NCI-H460 (cell line): Measurements from ENCODE around the gene MRPL28. TPM values are rescaled to one million over a fixed set of nuclear protein-coding genes. Genes with fewer than 3 reads are reported as not detected.
A peak's percentile ranks its signal among the peaks of the same experiment; 100 is the strongest.
"Not testable (repeated sequence)": the region's sequence is repeated elsewhere in the genome, so short reads cannot be mapped to it uniquely, and the experiment has no call there.

Experiments used
- DNase-seq: peaks from one replicate; pipeline ENCODE4 v3.0.0-alpha.2; 2016; ENCODE audit warnings: low read depth; ENCODE audit errors: extremely low read depth
- total RNA-seq: library from RNA; depleted of rRNA; stranded (reverse); fragments of >200 nt; shearing (Covaris generic); gene quantifications from 2 replicates; pipeline ENCODE4 v1.2.3, GENCODE V29; 2014

MRPL28 gene
- total RNA-seq, 1 experiment from 2014 or later: 100 TPM

DNA sequence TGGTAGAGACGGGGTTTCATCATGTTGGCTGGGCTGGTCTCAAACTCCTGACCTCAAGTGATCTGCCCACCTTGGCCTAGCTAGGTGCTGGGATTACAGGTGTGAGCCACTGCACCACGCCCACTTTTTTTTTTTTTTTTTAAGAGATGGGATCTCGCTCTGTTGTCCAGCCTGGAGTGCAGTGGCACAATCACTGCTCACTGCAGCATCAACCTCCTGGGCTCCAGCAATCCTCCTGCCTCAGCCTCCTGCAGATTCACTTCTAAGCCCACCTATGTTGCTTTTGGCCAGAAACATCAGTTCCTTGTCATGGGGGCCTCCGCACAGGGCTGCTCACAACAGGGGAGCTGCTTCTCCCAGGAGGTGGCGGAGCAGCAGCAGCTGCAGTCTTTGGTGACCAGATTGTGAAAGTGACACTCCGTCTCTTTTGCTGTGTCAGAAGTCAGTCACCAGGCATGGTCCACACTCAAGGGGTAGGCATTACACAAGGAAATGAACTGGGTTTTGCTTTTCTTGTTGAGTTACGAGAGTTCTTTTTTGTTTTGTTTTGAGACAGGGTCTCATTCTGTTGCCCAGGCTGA is 22.2 kb upstream of the MRPL28 start:
- no peak for DNase-seq

DNA sequence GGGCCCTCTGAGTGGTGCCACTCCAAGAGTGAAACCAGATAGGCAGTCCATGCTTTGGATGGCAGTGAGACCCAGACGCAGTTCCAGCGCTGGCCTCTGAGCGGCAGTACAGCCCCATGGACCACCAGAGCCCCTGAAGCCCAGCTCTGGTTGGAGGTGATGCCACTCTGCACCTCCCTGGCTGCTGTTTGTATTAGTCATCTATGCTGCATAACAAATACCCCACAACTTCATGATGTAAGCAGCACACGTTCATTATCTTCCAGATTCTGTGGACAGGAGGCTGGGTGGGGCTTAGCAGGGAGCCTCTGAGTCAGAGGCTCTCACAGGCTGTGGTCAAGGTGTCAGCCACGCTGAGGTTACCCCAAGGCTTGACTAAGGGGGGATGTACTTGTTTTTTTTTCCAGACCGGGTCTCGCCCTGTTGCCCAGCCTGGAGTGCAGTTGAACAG is 21.6 kb upstream of the MRPL28 start:
- peak; percentile 59 for DNase-seq

DNA sequence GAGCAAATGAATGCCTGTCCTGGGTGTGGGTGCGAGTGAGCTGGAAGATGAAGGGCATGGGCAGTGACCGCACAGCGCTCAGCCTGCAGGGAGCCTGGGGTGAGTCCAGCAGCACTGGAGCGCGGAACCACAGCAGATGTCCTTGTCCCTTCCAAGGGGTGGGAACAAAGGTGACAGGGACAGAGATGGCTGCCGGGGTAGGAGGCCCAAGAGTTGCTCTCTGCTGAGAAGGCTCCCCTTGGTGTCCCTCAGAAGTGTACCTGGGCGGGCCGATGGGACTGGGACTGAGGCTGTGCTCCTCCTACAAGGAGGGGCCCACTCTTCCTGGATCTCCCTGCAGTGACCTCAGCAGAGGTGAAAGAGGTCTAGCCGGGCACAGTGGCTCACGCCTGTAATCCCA is 19.0 kb upstream of the MRPL28 start:
- no peak for DNase-seq

DNA sequence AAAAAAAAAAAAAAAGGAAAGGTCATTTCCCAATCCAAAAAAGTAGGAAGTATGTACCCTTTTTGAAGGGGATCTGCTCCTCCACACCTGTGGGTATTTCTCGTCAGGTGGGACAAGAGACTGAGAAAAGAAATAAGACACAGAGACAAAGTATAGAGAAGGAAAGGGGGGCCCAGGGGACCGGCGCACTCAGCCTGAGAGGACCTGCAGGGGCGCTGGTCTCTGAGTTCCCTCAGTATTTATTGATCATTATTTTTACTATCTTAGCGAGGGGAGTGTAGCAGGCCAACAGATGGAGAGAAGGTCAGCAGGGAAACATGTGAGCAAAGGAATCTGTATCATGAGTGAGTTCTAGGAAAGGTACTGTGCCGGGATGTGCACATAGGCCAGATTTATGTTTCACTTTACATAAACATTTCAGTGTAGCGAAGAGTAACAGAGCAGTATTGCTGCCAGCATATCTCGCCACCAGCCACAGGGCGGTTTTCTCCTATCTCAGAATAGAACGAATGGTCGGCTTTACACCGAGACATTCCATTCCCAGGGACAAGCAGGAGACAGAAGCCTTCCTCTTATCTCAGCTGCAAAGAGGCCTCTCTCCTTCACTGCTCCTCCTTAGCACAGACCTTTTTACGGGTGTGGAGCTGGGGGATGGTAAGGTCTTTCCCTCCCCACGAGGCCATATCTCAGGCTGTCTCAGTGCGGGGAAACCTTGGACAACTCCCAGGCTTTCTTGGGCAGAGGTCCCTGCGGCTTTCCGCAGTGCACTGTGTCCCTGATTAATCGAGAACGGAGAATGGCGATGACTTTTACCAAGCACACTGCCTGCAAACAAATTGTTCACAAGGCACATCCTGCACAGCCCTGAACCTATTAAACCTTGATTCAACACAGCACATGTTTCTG is 17.7 kb upstream of the MRPL28 start:
- not testable (repeated sequence) for DNase-seq

DNA sequence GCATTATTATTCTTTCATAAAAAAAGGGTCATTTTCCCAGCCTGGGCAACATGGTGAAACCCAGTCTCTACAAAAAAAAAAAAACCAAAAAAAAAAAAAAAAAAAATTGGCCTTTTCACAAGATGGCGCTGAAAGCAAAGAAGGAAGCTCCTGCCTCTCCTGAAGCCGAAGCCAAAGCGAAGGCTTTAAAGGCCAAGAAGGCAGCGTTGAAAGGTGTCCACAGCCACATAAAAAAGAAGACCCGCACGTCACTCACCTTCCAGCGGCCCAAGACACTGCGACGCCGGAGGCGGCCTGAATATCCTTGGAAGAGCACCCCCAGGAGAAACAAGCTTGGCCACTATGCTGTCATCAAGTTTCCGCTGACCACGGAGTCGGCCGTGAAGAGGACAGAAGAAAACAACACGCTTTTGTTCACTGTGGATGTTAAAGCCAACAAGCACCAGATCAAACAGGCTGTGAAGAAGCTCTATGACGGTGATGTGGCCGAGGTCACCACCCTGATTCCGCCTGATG is 16.4 kb upstream of the MRPL28 start:
- DNase-seq: no peak

DNA sequence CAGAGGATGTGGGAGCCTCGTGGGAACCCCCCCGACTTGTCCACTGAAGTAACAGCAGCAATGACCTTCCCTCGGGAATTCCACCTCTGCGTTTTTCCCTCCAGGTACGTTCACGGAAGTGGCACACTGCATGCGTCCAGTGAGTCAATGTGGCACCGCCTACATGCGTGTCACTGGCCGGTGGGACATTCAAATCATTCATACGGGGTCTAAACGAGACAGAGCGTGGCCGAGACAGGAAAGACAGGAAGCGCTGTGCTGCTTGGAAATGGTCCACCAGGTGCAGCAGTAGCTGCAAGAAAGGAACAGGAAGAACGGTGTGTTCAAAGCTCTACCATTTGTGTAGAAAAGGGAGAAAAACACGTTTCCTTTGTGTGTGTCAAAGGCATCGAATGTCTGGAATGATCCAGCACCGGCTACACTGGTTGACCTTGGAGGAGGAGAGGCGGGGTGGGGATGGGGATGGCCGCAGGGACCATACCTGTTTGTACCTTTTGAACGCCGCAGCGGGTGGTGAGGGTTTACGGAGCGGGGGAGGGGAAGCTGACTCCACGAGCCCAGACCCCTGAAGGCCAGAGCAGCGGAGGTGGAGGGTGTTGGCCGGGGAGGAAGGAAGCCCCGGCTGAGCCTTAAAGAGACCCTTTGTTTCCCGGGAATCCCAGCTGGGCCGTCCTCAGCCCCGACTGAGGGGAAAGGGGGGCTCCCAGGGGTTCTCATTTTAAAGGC is 13.2 kb upstream of the MRPL28 start:
- no peak for DNase-seq

DNA sequence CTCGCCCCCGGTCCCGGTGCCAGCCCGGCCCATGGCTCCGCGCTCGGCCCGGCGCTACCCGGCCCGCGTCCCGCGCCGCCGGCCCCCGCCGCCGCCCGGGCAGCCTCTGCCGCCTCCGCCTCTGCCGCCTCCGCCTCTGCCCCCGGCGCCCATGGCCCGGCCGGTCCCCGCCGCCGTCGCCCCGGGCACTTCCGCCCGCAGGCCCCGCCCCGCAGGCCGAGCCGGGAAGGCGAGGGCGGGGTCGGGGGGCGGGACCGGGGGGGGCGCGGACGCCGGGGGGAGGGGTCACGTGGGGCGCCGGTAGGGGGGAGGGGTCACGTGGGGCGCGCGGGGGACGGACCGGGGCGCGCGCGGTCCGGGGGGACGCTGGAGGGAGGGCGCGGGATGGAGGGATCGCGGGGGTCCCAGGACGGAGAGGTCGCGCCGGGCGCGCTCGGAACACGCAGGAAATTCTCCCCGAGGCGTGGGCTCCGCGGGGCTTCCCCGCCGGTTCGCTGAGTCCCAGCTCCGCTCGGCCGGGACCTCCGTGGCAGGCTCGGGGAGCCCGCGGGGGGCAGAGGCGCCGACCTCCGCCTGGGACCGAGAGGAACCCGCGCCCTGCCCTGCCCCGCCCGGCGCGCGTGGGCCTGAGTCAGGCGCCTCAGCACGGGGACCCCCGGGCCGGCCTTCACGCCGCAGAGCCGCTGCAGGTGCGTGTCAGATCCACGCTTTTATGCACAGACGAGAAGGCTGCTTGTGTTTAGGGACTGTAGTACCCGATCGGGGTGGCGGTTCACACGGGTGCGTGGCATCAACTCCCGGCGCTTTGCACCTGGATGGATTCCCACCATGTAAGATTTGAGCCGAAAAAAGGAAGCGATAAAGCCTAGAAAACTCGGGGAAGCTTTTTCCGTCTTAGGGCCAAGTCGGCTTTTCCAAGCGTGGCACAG is 11.7 kb upstream of the MRPL28 start, which contains the start of gene PGAP6:
Gene PGAP6 (minus strand): TSS at position 190 of the 929 bp plus-strand sequence. CDS start 157 bp downstream, at position 33.
- DNase-seq: no peak

DNA sequence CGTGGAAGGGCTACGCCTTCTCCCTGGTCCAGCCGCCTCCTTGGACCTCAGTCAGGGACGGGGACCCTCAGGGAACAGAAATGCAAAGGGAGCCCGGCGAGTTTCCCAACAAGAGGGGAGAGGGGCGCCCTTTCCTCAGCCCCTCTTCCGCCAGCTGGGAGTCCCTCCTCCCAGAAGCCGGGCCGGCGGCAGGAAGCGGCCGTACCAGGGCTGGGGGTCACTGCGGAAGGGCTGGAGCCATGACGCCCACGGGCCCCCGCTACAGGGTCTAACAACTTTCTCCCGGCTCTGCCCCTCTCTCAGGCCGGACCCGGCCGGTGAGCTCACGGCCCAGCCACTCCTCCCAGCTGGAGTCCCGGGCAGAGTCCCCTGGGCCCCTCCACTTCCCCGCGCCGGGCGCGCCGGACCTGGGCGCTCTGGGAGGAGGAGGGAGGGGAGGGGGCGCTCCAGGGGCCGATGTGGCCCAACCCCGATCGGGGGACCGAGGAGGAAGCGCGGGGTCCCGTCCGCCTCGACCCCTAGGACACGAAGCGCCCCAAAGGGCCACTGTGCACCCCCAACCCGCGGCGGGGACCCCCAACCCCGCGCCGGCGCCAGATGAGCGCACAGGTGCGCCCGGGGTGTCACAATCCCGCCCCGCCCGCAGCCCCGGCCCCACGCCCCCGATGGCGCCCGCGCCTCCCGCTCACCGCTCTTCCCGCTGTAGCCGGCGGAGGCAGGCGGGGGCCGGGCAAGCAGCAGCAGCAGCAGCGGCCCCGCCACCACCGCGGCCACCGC is 10.9 kb upstream of the MRPL28 start:
- no peak for DNase-seq

DNA sequence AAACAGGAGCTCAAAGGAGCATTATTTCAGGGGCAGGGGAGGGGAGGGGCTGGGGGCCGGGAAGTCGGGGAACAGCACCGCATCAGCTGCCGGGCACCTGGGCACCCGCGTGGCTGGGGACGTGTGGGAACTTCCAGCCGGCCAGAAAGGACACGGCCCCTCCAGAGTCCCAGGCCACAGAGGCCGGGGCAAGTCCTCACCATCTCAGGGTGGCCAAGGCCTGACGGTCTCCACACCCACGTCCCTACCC is 10.3 kb upstream of the MRPL28 start:
- DNase-seq: no peak

DNA sequence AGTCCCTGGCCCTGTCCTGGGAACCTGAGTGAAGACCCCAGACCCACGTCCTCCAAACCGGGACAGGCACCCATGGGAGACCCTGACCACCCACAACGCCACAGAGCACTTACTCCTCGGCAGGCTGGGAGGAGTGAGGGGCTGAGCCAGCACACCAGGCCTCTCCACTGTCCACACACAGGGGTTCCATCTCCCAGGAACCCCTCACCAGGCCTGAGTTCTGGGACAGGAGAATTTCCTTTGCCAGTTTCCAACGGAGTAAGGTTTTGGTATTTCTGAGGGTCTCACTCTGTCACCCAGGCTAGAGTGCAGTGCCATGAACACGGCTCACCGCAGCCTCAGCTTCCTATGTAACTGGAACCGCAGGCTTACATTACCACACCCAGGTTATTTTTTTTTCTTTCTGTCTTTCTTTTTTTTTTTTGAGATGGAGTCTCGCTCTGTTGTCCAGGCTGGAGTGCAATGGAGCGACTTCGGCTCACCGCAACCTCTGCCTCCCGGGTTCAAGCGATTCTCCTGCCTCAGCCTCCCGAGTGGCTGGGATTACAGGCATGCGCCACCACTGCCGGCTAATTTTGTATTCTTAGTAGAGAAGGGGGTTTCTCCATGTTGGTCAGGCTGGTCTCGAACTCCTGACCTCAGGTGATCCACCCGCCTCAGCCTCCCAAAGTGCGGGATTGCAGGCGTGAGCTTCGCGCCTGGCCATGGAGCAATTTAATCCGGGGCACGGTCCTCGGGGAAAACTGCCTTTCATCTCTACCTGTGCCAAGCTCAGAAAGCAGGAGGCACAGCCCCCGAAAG is 9.8 kb upstream of the MRPL28 start:
- DNase-seq: no peak

DNA sequence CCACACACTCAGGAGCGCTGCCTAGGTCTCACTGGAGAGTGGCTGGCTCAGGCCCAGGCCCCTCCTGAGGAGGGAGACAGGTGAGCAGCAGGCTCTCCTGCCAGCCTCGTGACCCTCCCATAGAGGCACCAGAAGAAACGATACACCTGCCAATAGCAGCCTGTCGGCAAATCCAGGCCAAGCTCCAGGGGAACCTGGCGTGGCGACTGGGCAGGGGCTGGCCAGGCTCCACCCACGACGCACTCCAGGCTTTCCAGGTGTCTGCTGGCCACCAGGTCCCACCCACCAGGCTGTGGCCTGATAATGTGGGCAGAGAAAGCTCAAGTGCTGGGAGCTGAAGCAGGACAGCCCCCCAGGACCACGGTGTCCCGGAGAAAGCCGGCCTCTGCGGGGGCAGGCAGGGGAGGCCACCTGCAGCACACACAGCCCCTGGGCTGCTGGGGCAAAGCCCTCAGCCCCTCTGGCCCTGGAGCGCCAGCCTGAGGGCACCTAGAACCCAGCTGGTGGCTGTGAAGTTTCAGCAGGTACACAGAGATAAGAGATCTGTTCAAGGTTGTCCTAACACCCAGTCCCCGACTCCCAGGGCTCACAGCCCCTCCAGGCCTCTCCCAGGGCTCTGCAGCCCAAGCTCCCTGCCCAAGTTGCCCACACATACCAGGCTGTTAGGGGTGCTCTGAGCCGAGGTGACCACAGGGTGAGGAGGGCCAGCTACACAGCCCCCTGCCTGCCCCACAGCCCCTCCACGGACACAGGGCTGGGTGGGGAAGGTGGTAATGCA is 9.0 kb upstream of the MRPL28 start:
- DNase-seq: no peak

DNA sequence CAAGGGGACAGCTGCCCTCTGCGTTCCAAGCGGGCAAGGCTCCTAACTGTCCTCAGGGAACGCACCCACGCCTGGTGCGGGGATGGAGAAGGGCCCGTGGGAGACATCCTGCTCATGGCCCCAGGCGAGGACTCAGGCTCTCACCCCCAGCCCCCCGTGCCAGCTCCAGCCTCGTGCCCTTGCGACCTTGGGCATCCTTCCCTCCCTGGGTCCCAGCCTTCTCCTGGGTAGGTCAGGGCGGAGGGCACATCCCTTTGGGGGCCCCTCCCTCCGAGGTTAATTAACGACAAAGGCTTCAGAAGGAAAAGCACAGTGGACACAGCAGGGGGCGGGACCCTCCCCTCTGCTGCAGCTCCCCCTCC is 8.5 kb upstream of the MRPL28 start:
- DNase-seq: no peak

DNA sequence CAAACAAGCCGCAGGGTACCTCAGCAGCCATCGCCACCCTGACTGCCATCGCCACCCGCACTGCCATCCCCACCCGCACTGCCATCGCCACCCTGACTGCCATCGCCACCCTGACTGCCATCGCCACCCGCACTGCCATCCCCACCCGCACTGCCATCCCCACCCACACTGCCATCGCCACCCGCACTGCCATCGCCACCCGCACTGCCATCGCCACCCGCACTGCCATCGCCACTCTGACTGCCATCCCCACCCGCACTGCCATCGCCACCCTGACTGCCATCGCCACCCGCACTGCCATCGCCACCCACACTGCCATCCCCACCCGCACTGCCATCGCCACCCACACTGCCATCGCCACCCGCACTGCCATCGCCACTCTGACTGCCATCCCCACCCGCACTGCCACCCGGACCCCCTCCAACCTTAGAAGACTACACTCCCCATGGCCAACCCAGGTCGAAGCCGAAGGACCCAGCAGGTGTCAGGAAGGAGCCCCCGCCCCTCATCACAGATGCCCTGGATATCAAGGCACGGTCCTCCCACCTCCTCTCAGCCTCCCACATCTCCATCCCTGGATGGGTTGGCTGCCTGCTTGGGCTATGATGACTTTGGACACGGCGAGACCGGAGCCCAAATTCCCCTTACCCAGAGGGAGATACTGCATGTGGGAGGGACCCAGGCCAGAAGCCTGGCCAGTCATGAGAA is 7.9 kb upstream of the MRPL28 start:
- DNase-seq: not testable (repeated sequence)

DNA sequence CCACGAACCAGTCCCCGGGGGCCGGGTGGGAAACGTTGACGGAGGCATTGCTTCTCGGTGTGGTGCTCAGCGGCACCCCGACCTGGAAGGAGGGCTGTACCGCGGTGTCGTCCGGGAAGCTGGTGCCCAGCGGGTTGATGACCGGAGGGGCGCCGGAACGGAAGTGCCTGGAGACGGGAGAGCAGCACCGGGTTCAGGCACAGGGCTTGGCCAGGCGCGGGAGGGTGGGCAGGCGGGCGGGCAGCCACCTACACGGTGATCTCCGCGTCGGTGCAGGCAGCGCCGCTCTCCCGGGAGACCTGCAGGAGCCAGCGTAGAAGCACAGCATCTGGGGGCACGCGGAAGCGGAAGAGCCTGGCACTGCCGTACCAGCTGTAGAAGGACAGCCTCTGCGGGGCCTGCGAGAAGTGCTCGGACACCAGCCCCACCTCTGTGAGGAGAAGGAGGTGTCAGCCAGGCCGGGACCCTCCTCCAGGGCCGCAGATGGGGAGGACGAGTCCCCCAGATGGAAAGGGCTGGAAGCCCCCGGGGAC is 7.1 kb upstream of the MRPL28 start:
- DNase-seq: no peak

DNA sequence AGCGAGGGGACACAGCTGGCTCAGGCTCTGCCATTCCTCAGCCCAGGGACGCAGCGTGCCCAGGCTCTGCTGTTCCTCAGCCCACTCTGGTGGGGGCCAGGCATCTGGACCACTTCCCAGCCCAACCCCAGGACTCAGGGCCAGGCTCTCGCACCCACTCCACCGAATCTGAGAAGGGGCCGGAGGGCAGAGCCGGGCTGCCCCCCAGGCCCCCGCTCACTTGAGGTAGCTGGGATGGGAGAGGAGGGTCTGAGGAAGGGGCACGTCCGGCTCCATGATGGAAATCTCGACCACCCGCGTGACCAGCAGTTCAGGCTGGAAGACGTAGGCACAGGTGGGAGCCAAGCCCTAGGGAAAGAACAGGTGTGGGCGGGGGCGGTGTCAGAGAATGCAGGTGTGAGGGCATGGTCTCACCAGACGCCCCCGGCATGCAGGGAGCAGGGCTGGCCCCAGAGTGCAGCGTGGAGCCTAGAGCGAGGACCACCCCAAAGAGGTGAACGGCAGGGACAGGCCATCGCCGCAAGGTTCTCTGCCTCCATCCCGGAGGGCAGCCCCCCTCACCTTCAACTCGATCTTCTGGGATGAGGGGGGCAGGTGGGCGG is 6.6 kb upstream of the MRPL28 start:
- no peak for DNase-seq

DNA sequence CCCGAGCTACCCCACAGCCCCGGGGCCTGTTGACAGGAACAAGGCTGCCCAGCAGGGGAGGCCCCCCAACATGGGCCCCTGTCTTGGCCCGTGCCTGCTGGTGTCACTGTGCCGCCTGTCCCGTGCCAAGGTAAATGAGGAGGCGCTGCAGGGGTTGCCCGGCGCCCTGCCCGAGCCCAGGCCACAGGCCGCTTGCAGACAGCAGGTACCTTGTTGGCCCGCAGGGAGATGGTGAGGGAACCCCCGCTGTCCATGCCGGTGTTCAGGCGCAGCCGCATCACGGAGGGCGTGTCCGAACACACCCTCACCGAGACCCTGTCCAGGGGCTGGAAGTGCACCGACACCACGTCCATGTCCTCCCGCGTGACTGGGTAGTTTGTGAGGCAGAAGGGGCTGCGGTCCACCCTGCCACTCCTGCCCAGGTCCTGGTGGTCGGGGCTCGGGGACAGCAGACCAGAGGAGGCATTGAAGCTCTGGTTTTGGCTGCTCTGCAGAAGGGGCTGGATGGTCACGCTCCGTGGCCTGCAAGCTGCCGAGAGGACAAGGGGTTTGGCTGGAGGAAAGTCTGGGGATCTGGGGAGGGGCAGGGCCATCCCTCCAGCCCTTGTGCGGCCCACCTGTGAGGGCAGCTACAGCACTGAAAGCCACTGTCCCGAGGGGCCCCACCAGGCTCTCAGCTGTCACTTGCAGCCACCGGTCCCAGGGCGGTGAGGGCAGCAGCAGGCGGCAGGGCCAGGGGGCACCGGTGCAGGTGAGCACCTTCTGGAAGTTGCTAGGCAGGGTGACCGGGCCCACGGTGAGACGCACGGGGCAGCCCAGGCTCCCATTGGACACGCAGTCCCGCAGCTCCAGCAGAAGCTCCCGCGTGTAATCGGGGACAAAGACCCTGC is 5.8 kb upstream of the MRPL28 start:
- DNase-seq: no peak
